ENCODE results near the gene FARS2.

DNA sequence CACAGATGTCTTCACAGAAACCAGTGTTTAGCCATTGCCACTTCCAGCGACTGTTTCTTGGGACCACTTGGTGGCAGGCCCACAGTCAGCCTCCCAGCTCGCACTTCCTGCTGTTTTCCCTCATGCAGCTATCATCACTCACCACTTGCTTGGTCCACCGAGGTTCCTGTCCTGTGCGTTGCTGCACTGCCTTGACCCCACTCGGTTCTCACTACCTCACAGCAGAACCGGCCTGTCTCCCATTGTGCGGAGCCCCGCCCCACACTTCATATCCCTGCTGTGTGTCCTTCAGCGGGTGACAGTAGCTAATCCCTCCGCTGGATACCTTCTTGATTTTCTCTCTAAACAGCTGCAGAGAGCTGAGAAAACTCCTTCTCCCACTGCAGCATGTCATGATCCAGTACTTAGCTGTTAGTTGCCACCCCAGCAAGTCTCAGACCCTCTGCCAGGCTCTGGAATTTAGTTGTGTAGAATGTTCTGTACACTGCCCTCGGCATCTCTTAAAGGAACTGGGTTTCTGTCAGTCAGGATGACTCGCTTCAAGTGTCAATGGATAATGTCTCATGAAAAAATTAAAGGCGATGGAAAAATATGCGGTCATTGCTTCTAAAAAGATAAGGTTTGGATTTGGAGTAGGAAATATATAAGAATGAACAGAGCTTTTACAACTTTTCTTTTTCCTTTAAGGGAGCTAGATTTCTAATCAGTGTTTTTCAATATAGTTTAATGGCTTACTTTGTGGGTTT lies 208.0 kb downstream of the FARS2 start:
- TF ChIP-seq GATA2 (IDR thresholded peaks at IDR 0.05; ENCODE audit: low read depth, low read length) (no peak), GATA3 (IDR thresholded peaks at IDR 0.05; ENCODE audit: low read depth, low read length) (no peak)
